B cell (primary cell): Measurements from ENCODE around the gene ASCC2.
"Not testable (repeated sequence)": the region's sequence is repeated elsewhere in the genome, so short reads cannot be mapped to it uniquely, and the experiment has no call there.

Experiments
- CTCF ChIP-seq: fragments of 200-600 bp; IDR thresholded peaks from one replicate; pipeline ENCODE4 v1.8.0; 2022; ENCODE audit warnings: antibody characterized with exemption, mild to moderate bottlenecking
- EZH2 ChIP-seq: IDR thresholded peaks from 2 replicates; pipeline ENCODE4 v1.6.1; 2012; ENCODE audit warnings: borderline replicate concordance, low read depth, mild to moderate bottlenecking, moderate library complexity, low read length; ENCODE audit not compliant: insufficient read depth, poor library complexity, severe bottlenecking

GRCh38 chr22:29754658-29755395, 83.2 kb downstream of the ASCC2 start:
- not testable (repeated sequence) for TF ChIP-seq CTCF, EZH2
